Measurements from ENCODE around the gene GRB2. TPM values are rescaled to one million over a fixed set of nuclear protein-coding genes. Genes with fewer than 3 reads are reported as not detected.

The GRB2 gene
- total RNA-seq, 1 experiment from 2014 or later, result 101 TPM

- TF ChIP-seq, protein P1, sequence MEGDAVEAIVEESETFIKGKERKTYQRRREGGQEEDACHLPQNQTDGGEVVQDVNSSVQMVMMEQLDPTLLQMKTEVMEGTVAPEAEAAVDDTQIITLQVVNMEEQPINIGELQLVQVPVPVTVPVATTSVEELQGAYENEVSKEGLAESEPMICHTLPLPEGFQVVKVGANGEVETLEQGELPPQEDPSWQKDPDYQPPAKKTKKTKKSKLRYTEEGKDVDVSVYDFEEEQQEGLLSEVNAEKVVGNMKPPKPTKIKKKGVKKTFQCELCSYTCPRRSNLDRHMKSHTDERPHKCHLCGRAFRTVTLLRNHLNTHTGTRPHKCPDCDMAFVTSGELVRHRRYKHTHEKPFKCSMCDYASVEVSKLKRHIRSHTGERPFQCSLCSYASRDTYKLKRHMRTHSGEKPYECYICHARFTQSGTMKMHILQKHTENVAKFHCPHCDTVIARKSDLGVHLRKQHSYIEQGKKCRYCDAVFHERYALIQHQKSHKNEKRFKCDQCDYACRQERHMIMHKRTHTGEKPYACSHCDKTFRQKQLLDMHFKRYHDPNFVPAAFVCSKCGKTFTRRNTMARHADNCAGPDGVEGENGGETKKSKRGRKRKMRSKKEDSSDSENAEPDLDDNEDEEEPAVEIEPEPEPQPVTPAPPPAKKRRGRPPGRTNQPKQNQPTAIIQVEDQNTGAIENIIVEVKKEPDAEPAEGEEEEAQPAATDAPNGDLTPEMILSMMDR (conservative IDR thresholded peaks at IDR 0.05; ENCODE audit: low read depth, low read length), result no peak; the same call in 1 of the 2 replicates
- no peak for TF ChIP-seq EZH2 (IDR thresholded peaks at IDR 0.05; ENCODE audit: borderline replicate concordance, low read depth, low read length, poor library complexity, severe bottlenecking)
- ChIA-PET POLR2A (ENCODE audit: low non-redundant PET) (no interaction called here), CTCF (interaction anchor here (0.5 kb wide), 1 partner anchor 288 kb away, joined by 3 read pairs; no protein-coding TSS in a partner anchor)
- H3K27ac ChIP-seq (ENCODE audit: low read depth, low read length, poor library complexity, severe bottlenecking), result no peak overlapping the region
- BruUV-seq (replicated peaks), result no TSS peak
- DNase-seq (ENCODE audit: low spot score), result no peak
- H3K27me3 ChIP-seq (replicated peaks; ENCODE audit: insufficient read depth, low read depth, low read length, poor library complexity), result no peaks in the 10 kb centered on the region
- intact Hi-C loops (cut with micrococcal nuclease; ENCODE audit: unreplicated experiment), result no loop called here
- no peak overlapping the region for H3K4me3 ChIP-seq (ENCODE audit: low read depth, low read length, poor library complexity, severe bottlenecking)
- peaks cover 41% of the 10 kb centered on the region for H3K4me1 ChIP-seq (ENCODE audit: insufficient read depth, low read length, poor library complexity, severe bottlenecking)
- H3K36me3 ChIP-seq (ENCODE audit: insufficient read depth, low read length, poor library complexity, severe bottlenecking), result no peaks in the 10 kb centered on the region
- H3K9me3 ChIP-seq (ENCODE audit: low read depth, low read length, poor library complexity, severe bottlenecking), result no peaks in the 10 kb centered on the region
Observed at GRCh38 chr17:75365009-75365930, 40.2 kb downstream of the GRB2 start.

GRCh38 chr17:75364078-75364477 is 41.4 kb downstream of the GRB2 start:
- Histone ChIP-seq H3K4me3 (ENCODE audit: low read depth, low read length, poor library complexity, severe bottlenecking) (no peak overlapping the region), H3K36me3 (ENCODE audit: insufficient read depth, low read length, poor library complexity, severe bottlenecking) (no peaks in the 10 kb centered on the region), H3K4me1 (ENCODE audit: insufficient read depth, low read length, poor library complexity, severe bottlenecking) (peaks cover 43% of the 10 kb centered on the region), H3K27me3 (replicated peaks; ENCODE audit: insufficient read depth, low read depth, low read length, poor library complexity) (no peaks in the 10 kb centered on the region), H3K27ac (ENCODE audit: low read depth, low read length, poor library complexity, severe bottlenecking) (no peak overlapping the region), H3K9me3 (ENCODE audit: low read depth, low read length, poor library complexity, severe bottlenecking) (no peaks in the 10 kb centered on the region)
- no TSS peak for BruUV-seq (replicated peaks)
- ChIA-PET POLR2A (ENCODE audit: low non-redundant PET) (no interaction called here), CTCF (no interaction called here)
- intact Hi-C loops (cut with micrococcal nuclease; ENCODE audit: unreplicated experiment), result no loop called here
- DNase-seq (ENCODE audit: low spot score), result no peak
- TF ChIP-seq EZH2 (IDR thresholded peaks at IDR 0.05; ENCODE audit: borderline replicate concordance, low read depth, low read length, poor library complexity, severe bottlenecking), result no peak
- TF ChIP-seq, protein P1 (conservative IDR thresholded peaks at IDR 0.05; ENCODE audit: low read depth, low read length), result no peak

- CTCF ChIA-PET, result no interaction called here
Observed at GRCh38 chr17:75361996-75362395, 43.5 kb downstream of the GRB2 start.

More at GRCh38 chr17:75361996-75362395, 43.5 kb downstream of the GRB2 start:
- H3K36me3 ChIP-seq (ENCODE audit: insufficient read depth, low read length, poor library complexity, severe bottlenecking), result no peaks in the 10 kb centered on the region
- no peaks in the 10 kb centered on the region for H3K27me3 ChIP-seq (replicated peaks; ENCODE audit: insufficient read depth, low read depth, low read length, poor library complexity)
- BruUV-seq (replicated peaks), result no TSS peak
- intact Hi-C loops (cut with micrococcal nuclease; ENCODE audit: unreplicated experiment), result no loop called here
- peaks cover 43% of the 10 kb centered on the region for H3K4me1 ChIP-seq (ENCODE audit: insufficient read depth, low read length, poor library complexity, severe bottlenecking)
- POLR2A ChIA-PET (ENCODE audit: low non-redundant PET), result interaction anchor here (0.6 kb wide), 1 partner anchor 8 kb away, joined by 4 read pairs; no protein-coding TSS in a partner anchor
- peak overlapping the region; percentile 66 for H3K27ac ChIP-seq (ENCODE audit: low read depth, low read length, poor library complexity, severe bottlenecking)
- no peak for TF ChIP-seq EZH2 (IDR thresholded peaks at IDR 0.05; ENCODE audit: borderline replicate concordance, low read depth, low read length, poor library complexity, severe bottlenecking)
- TF ChIP-seq, protein P1 (conservative IDR thresholded peaks at IDR 0.05; ENCODE audit: low read depth, low read length), result no peak
- no peak for DNase-seq (ENCODE audit: low spot score)
- H3K4me3 ChIP-seq (ENCODE audit: low read depth, low read length, poor library complexity, severe bottlenecking), result no peak overlapping the region
- H3K9me3 ChIP-seq (ENCODE audit: low read depth, low read length, poor library complexity, severe bottlenecking), result no peaks in the 10 kb centered on the region

Measured in A673 (cell line).